GM23248 (cell line): Measurements from ENCODE around the gene SLC13A2.
"Not testable (repeated sequence)": the region's sequence is repeated elsewhere in the genome, so short reads cannot be mapped to it uniquely, and the experiment has no call there.

Source experiments
- EZH2 ChIP-seq: fragments of 200-600 bp; sonication (generic); IDR thresholded peaks from 2 replicates; pipeline ENCODE4 v1.6.1; 2018; ENCODE audit warnings: antibody characterized with exemption, mild to moderate bottlenecking; ENCODE audit not compliant: insufficient read depth, poor library complexity, severe bottlenecking
- EZH2phosphoT487 ChIP-seq: fragments of 200-600 bp; sonication (generic); IDR thresholded peaks from 2 replicates; pipeline ENCODE4 v1.6.1; 2018; ENCODE audit warnings: antibody characterized with exemption, moderate library complexity, mild to moderate bottlenecking, low read depth; ENCODE audit not compliant: insufficient read depth

DNA sequence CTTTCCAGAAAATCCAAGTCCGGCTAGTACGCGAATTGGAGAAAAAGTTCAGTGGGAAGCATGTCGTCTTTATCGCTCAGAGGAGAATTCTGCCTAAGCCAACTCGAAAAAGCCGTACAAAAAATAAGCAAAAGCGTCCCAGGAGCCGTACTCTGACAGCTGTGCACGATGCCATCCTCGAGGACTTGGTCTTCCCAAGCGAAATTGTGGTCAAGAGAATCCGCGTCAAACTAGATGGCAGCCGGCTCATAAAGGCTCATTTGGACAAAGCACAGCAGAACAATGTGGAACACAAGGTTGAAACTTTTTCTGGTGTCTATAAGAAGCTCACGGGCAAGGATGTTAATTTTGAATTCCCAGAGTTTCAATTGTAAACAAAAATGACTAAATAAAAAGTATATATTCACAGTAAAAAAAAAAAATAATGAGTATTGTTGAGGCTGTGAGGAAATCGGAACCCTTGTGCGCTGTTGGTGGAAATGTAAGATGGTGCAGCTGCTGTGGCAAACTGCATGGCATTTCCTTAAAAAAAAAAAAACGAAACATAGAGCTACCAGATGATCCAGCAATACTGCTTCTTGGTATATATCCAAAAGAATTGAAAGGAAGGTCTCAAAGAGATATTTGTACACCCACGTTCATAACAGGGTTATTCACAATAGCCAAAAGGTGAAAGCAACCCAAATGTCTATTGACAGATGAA is 5.3 kb upstream of the SLC13A2 start:
- not testable (repeated sequence) for TF ChIP-seq EZH2, EZH2phosphoT487
